Activated naive CD4-positive, alpha-beta T cell (primary cell): ENCODE measurements around the gene DUSP1.

ENCODE experiments used
- DNase-seq, 4 experiments: peaks; one replicate each; lab custom pipeline; 2025; lab: John Stamatoyannopoulos, UW

The DUSP1 gene

GRCh38 chr5:172762214-172763119 lies 8.5 kb downstream of the DUSP1 start:
- no peak for DNase-seq

- DNase-seq: no peak
Observed at GRCh38 chr5:172760959-172761358, 10.0 kb downstream of the DUSP1 start.

GRCh38 chr5:172760136-172760535 lies 10.9 kb downstream of the DUSP1 start:
- DNase-seq: no peak

- no peak for DNase-seq
Observed at GRCh38 chr5:172758834-172759149, 12.2 kb downstream of the DUSP1 start.

- DNase-seq: no peak
Observed at GRCh38 chr5:172758077-172758833, 12.7 kb downstream of the DUSP1 start.

- no peak for DNase-seq
Observed at GRCh38 chr5:172757394-172758010, 13.5 kb downstream of the DUSP1 start.

GRCh38 chr5:172756764-172757393 lies 14.1 kb downstream of the DUSP1 start:
- no peak for DNase-seq

- DNase-seq: no peak
Observed at GRCh38 chr5:172754596-172755356, 16.2 kb downstream of the DUSP1 start.

- DNase-seq: no peak
Observed at GRCh38 chr5:172753101-172753500, 17.9 kb downstream of the DUSP1 start.

GRCh38 chr5:172751761-172752510 lies 19.1 kb downstream of the DUSP1 start:
- DNase-seq: no peak

- no peak for DNase-seq
Observed at GRCh38 chr5:172749881-172750633, 20.9 kb downstream of the DUSP1 start.

GRCh38 chr5:172749076-172749475 lies 21.9 kb downstream of the DUSP1 start:
- no peak for DNase-seq

- DNase-seq: no peak
Observed at GRCh38 chr5:172748341-172748843, 22.6 kb downstream of the DUSP1 start.

GRCh38 chr5:172747471-172747870 lies 23.5 kb downstream of the DUSP1 start:
- no peak for DNase-seq

- no peak for DNase-seq
Observed at GRCh38 chr5:172746725-172747124, 24.3 kb downstream of the DUSP1 start.

- no peak for DNase-seq
Observed at GRCh38 chr5:172745838-172746237, 25.2 kb downstream of the DUSP1 start.

- DNase-seq: no peak
Observed at GRCh38 chr5:172745406-172745805, 25.6 kb downstream of the DUSP1 start.

GRCh38 chr5:172744123-172745104 lies 26.6 kb downstream of the DUSP1 start:
- DNase-seq: no peak
